DMS53 (cell line): ENCODE measurements around the gene AHNAK2.
A peak's percentile ranks its signal among the peaks of the same experiment; 100 is the strongest.
"Not testable (repeated sequence)": the region's sequence is repeated elsewhere in the genome, so short reads cannot be mapped to it uniquely, and the experiment has no call there.

Experiments
- DNase-seq: peaks from one replicate; lab custom pipeline; 2025; lab: John Stamatoyannopoulos, UW

The AHNAK2 gene

DNA sequence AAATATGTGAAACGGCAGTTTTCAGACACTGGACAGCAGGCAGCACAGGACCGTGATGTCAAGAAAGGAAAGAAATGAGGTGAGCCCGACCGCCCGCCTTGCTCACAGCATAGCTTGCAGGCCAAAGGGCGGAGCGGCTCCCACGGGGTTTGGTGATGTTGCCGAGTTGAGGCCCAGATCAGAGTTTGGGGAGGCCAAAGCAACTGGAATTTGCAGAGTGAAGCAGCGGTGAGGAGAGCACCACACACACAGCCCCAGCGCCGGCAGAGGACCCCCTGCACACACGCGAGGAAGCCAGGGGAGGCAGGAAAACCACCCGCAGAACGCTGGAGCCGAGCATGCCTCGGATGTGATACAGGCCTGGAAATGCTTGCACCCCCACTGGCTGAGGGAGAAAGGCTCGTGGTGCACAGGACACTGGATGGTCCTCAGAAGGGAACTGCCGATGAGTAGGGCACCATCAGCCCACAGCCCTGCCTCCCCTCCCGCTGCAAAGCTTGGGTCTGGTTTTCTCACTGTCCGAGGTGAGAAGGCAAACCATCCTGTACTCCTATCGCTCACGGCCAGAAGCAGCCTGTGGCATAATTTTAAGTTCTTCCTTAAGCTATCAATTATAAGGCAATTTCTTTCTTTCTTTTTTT, 79.2 kb downstream of the AHNAK2 start:
- no peak for DNase-seq

GRCh38 chr14:104898195-104898558, 80.0 kb downstream of the AHNAK2 start:
- DNase-seq = no peak

DNA sequence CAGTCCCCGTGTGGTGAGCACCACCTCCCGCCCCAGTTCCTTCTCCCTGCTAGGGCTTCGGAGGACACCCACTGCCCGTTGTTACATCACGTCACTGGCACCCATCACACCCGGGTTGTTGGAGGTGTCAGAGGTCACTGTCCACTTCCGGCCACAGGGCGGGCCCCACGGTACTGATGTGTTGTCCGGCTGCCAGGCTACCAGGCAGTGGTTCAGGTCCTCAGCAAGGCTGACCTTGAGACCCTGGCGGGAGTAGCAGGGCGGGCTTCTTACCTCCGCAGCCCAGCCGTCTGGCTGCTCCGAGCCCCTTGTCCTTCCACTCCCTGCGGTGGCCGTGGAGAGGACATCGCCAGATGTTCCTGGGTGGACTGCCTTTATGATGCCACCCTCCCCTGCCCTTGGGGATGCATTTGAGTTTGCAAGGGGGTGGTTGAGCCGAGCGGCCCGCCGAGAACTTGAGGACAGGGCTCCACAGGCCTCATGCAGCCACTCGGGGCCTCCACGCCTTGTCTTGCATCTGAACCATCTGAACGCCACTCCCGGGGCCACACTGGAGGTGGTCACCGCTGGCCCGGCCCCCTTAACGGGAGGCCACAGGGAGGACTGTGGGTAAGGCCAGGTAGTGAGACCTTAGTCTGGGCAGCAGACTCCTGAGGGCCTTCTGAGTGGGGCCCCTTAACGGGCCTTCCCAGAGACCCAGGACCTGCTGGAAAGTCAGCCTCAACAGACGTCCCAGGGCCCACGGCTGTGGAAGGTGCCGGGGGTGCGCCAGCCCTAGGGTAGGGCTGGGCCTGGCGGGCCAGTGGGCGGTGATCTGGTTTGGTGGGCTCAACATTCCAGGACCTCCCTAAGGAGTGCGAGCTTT, 80.6 kb downstream of the AHNAK2 start:
- DNase-seq = no peak

DNA sequence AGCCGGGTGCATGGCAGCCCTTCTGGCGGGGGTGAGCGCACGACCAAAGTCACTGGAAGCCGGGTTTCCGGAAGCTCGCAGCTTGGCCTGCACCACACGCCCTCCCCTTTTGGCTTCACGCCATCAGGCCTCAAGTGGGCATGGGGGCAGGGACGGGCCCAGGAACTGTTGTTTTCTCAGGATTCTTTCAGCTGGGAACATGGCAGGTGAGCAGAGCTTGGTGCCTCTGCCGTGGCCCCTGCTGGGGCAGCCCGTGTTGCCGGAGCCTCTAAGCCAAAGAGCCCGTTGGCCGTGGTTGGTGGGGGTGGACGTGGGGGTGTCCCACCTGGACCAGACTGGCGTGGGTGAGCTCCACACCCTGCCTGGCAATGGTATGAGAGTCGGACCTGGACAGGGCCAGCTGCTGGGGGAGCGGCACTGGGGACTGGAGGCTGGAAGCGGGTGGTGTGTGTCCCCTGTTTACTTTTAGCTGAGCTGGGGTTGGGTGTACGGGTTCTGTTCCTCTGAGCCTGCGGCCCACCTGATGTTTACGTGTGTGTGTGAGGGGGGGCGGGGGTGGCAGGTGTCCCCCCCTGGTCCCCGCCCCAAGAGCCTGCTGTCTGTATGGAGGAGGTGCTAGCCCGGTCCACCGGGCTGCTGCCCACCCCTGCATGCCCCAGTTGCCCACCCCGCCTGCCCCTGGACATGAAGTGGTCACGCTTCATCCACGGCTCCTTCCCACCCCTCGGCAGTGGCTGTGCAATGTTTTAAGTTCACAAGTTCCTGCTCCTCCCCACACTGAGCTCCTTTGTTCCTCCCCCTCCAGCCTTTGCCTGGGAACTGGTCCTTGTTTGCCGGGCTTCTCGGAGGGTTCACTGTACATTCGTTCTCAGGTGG, 82.2 kb downstream of the AHNAK2 start:
- peak; percentile 94 for DNase-seq

DNA sequence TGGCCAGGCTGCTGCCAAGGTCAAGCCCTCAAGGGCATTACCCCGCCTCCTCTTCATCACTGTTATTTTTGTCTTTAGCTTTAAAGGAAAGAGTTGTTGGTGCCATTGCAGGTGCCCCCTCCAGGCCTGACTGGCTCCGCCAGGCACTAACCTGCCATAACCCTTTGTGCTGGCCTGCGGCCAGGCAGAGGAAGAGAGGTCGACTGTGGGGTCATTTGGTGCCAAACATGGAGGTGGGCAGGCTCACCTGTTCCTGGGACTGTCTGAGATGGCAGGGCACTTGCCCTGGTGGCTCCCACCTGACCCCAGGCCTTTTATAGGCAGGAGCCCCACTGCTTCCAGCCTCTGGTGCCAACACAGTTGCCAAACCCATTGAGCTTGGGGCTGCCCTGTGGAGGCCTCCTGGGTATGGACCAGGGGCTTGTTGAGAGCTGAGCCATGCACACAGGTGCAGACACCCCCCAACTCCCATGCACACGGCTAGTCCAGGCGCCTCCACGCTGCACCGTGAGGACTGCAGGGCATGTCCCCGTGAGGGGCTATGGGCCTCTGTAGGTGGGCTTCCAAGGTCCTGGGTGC, 82.9 kb downstream of the AHNAK2 start:
- peak; percentile 62 for DNase-seq

DNA sequence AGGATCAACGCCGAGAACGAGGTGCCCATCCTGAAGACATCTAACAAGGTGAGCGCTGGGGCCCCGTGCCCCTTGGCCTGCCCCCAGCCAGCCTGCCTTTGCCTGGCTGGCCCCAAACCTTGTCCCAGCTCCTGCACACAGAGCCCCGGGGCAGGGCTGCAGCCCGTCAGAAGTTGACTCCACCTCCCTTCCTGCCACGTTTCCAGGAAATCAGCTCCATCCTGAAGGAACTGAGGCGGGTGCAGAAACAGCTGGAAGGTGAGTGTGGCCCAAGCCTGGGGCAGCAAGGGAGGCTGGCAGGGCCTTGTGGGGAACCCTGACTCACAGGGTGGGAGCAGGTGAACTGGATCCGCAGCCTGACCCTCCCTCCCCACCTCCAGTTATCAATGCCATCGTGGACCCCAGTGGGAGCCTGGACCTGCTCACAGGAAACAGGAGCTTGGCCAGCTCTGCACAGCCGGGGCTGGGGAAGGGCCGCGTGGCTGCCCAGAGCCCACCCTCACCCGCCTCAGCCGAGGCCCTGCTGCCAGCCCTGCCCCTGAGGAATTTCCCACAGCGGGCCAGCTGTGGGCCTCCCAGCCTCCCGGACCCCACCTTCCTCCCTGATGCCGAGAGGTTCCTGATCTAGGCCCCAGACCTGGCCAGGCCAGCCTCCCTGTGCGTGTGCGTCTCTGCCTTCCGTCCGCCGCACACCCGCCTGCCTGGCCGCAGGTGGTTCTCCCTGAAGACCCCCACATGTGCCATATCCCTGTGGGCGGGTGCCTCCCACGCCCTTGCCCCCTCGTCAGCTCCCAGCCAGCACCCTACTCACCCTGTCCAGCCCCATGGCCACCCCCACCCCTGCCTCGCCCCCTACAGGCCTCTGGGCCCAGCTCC, 83.6 kb downstream of the AHNAK2 start:
- DNase-seq = no peak

- peak; percentile 36 for DNase-seq
Observed at GRCh38 chr14:104893435-104894207, 84.6 kb downstream of the AHNAK2 start.

GRCh38 chr14:104892531-104893434, 85.4 kb downstream of the AHNAK2 start:
- DNase-seq = no peak

GRCh38 chr14:104891664-104892530, 86.3 kb downstream of the AHNAK2 start:
- no peak for DNase-seq

DNA sequence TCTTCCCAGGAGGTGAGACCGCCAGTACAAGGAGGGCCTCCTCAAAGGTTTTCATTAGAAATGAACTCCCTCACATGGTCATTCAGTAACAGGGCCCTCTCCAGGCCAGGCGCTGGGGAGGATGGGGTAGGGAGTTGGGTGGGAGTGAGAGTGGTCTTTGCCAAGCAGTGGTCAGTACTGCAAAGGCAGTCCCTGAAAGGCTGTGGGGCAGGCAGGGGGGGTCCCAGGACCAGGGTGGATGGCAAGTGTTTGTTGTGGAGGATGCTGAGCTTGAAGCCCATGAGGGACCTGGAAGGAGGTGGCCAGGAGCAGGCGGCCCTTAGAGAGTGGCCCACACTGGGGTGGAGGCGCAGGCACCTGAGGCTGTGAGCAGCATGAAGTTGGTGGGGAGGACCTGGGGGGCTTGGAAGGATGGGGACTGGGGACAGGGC, 87.0 kb downstream of the AHNAK2 start:
- DNase-seq = no peak

DNA sequence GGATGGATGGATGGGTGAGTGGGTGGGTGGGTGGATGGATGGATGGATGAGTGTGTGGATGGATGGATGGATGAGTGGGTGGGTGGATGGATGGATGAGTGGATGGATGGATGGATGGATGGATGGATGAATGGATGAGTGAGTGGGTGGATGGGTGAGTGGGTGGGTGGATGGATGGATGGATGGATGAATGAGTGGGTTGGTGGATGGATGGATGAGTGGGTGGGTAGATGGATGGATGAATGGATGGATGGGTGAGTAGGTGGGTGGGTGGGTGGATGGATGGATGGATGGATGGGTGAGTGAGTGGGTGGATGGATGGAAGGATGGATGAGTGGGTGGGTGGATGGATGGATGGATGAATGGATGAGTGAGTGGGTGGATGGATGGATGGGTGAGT, 87.9 kb downstream of the AHNAK2 start:
- DNase-seq = not testable (repeated sequence)

GRCh38 chr14:104889375-104889757, 88.8 kb downstream of the AHNAK2 start:
- no peak for DNase-seq

- DNase-seq = no peak
Observed at GRCh38 chr14:104888489-104889374, 89.4 kb downstream of the AHNAK2 start.

DNA sequence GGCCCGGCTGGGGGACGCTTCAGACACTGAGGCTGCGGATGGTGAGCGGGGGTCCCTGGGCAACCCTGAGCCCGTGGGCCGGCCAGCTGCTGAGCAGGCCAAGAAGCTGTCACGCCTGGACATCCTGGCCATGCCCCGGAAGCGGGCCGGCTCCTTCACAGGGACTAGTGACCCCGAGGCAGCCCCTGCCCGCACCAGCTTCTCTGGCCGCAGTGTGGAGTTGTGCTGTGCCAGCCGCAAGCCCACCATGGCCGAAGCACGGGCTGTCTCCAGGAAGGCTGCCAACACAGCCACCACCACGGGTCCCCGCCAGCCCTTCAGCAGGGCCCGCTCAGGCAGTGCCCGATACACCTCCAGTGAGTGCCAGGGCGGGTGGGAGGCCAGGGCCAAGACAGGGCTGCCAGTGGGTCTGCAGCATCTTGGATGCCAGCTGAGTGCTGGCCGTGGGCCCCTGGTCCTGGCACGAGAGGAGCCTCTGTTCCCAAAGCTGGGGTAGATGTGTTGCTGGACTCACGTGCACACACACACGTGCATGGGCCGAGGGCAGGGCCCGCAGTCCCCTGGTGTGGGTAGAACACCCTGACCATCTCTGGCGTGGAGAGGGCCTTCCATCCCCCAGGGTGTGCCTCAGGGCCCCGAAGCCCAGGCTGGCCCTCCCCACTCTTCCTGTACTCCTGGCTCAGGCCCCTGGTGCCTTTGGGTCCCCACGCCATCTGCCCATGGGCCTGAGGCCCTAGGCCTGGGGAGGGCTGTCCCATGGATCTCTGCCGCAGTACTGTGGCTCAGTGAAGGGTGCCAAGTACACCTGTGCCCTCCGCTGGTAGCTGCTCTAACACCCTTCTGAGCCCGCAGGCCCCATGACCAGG, 90.3 kb downstream of the AHNAK2 start:
- no peak for DNase-seq
